Putamen (tissue), 1 donor: ENCODE data around the gene FCGR2B.
"Not testable (repeated sequence)": the region's sequence is repeated elsewhere in the genome, so short reads cannot be mapped to it uniquely, and the experiment has no call there.

Source experiments
- DNase-seq: peaks from one replicate; pipeline ENCODE4 v3.0.0-alpha.2; 2016; ENCODE audit warnings: low spot score

Gene FCGR2B

DNA sequence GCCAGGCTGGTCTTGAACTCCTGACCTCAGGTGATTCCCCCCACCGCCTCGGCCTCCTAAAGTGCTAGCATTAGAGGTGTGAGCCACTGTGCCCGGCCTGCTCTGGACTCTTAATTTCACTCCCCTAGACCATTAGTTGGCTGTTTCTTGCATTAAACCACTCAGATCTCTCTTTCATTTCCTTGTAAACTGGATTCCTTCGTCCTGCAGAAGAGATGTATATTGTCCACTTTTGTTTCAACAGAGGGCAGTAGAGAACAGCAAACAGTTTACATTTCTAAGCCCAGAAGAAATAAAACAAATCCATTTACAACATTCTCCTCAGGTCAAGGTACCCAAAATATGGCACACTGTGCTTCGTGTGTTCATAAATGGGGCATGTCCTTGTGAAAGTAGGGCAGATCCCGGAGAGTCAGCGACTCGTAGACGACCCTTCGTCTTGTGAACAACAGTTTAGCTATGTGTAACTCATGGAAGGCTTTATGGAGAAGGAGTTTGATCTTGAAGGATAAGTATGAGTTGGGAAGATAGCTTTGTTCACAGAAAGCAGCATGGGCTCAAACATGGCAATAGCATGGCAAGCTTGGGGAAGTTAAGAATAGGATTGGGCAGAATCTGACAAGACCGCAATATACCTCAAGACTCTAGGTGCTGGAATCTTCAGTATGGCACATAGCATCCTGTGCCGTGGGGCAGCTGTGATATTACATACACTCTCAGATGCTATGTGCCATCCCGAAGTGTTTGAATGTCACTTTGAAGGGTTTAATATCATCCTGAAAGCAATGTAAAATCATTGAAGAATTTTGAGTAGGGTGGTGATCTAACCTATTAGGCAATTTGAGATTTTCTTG lies 15.2 kb upstream of the FCGR2B start:
- not testable (repeated sequence) for DNase-seq

DNA sequence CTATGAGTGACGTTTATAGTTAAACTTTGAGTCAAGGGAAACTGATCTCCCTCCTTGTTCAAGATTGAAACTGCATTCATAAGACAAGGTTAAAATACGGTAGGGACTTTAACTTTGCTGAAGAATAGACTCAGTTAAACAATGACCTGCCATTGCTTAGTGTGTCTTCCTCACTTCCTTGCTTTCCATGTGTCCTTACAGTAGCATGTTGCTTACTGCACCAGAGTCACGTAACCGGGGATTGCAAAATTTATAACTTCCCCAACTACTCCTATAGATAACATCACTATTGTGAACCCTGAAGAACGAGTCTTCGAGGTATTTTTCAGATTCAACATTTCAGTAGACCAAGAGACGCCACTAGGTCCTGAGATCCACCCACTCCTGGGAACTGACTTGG lies 9.4 kb upstream of the FCGR2B start:
- not testable (repeated sequence) for DNase-seq

DNA sequence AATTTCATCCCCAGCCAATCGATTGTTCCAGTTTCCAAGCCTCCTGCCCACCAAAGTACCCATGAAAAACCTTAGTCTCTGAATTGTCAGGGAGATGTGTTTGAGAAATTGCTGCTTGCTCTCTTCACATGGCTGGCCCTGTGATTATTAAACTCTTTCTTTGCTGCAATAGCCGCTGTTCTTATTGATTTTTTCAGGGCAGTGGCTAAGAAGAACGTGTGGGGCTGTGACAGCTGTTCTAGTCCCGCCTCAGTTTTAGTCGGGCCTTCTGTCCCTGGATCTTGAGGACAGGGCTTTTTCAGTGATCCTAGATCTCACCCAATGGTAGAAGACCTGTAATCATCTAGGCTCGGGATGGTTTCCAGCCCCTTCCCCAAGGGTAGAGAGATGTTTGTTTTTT lies 9.0 kb upstream of the FCGR2B start:
- DNase-seq: not testable (repeated sequence)

DNA sequence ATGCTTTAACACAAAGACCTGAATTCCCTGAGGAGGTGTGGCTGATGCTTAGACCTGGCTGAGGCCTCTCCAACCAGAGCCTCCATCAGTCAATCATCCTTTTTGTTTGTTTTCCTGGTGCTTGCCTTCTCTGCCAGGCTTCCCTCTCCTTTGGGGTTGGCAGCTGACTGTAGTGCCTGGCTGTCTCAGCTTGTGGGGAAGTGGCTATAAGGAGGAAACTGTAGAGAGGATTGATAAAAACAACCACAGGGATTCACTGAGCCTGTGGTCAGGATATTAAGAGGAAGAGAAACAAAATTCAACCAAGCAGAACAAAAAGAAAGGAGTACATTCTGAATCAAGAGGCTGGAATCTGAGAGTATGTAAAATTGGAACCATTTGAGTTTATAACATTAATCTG lies 4.4 kb upstream of the FCGR2B start:
- DNase-seq: not testable (repeated sequence)

DNA sequence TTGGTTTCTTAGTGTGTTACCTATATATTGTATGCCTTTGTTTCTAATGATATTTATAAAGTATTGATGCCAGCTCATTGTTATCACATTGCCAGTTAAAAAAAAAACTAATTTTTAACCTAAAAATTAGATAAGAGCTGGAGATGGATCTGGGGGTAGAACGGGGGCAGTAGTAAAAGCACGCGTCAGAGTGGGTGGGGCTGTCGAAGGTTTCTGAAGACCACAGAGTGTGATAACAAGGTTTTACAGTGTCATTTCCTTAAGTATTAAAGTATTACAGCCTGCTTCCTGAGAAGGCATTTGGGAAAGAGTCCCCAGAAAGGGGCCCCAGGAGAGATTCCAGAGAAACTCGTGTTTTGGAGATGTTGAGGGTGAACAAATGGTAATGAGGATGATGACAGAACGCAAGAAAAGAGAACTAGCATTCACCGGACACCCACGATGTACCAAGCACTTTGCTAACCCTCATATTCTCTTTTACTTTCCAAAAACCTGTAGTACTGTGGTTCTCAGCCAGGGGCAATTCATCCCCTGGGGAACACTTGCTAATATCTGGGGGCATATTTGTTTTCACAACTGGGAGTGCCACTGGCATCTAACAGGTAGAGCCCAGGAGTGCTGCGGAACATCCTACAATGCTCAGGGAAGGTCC lies 1.2 kb upstream of the FCGR2B start:
- not testable (repeated sequence) for DNase-seq

DNA sequence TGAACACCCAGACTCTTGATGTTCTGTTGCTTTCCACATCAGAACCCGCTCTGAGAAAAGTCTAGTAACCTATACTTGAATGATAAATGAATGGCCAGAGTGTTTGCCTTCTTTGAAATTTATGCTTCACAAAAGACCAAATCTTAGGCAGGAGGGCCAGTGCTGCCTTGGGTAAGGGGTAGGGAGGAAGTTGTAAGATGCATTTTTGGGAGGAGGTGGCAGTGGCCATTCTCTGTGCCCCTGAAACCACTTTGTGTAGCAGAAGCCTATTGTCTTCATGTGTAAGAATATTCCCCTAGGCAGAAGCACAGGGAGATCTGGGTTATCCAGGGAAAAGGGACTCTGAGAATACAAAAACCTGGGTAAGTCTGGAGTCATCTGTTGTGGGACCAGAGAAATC lies 626 bp downstream of the FCGR2B start:
- not testable (repeated sequence) for DNase-seq

DNA sequence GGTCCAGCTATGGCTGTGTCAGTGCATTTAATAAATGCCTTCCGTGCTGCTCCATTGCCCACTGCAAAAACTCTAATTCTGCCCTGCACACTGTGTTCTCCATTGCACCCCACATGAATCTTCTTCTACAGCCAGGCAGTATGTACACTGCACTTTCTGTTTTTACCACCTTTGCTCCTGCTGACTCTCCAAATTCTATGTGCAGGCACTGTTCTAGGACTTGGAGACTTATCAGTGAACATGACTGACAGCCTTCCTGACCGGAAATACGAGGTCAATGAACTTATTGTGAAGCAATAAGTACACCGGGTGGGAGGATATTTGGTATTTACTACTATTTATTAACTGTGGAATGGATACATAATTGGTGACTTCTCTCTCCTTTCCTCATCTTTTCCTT lies 1.7 kb downstream of the FCGR2B start:
- not testable (repeated sequence) for DNase-seq

DNA sequence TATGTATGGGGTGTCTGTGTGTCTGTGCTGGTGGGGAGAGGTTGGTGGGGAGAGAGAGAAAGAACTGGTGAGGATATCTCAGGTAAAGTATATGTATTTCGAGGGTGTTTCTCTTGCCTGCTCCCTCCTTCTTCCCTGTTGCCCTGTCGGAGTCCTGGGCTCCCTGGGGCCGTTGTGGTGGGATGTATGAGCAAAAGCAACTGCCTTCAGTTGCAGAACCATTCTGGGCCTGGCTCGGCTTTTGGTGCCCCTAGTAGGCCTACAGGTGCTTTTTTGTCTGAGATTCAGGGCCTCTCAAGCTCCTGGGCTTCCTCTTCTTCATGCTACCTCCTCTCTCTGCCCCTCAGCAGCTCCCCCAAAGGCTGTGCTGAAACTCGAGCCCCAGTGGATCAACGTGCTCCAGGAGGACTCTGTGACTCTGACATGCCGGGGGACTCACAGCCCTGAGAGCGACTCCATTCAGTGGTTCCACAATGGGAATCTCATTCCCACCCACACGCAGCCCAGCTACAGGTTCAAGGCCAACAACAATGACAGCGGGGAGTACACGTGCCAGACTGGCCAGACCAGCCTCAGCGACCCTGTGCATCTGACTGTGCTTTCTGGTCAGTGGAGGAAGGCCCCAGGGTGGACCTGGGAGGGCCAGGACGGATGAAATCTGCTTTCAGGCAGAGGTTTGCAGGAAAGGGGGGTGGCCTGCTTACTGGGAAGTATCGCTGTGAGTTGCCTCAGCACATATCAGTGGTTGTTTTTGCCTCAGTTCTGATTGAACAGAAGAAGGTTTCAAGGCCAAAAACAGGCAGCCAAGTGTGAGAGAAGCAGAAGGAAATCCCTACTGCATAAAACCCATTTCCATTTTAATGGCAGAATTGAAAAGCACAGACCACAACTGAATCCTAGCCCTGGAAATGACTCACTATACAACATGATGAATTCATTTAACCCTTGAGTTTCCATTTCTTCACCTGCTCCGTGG lies 8.4 kb downstream of the FCGR2B start:
- DNase-seq: not testable (repeated sequence)

DNA sequence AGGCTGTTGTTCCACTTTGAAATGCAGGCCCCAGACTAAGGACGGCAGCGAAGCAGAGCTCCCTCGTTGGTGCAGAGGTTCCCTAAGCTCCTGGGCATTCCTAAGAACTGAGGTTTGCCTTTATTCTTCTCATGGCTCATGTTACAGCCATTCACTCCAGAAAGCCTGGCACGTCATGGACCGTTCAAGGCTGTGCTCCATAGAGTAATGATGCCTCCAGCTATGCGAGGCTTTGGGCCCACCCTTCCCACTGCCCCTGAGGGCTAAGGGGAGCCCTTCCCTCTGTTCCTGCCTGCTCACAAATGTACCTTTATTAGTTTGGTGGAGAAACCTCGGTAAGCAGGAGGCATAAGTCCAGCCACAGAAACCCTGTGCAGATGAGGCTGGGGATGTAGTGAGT lies 10.5 kb downstream of the FCGR2B start:
- not testable (repeated sequence) for DNase-seq

DNA sequence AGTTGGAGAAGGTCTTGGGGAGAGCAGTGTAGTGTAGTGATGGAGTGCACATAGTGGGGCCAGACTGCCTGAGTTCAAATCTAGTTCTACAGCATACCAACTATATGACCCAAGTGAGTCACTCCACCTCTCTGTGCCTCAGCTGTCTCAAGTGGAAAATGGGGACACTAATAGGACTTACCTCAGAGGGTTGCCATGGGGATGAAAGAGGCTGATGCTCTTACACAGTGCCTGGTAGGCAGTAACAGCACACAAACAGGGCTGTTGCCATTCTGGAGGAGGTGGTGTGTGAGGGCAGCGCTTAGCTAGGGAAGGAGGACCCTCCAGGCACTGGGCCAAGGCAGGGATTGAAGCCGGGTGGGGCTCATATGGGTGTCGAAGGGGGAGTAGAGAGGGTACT lies 11.5 kb downstream of the FCGR2B start:
- DNase-seq: not testable (repeated sequence)

DNA sequence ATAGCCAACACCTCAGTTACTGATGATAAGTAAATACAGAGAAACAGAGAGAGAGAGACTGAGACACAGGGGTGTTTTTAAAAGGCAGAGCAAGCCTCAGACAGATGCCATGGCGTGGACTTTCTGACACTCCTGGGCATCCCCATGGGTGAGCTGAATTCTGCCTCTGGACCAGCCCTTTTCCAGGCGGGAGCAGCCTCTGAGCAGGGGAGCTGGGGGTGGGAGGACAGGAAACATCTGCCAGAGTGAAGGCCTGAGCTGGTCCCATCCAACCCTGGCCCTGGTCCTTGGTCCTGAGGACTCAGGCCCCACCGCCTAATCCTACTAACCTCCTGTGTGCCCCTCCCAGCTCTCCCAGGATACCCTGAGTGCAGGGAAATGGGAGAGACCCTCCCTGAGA lies 12.0 kb downstream of the FCGR2B start:
- not testable (repeated sequence) for DNase-seq

DNA sequence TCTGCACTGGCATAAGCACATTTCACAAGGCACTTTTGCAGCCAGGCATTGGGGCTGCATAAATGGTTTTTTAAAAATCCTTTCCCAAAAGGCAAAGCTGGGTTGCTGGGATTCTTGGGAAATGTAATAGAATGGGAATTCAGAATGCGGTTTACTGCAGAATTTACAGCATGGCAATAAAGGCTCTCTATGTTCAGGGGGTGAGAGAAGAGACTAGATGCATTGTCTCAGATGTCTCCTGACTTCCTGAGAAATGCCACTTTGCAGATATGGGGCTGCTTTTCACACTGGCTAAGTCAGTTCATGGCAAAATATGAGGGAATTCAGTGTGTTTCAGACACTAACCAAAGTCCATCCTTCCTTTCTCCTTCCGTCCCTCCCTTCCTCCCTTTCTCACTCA lies 13.5 kb downstream of the FCGR2B start:
- peak; percentile 28 for DNase-seq

DNA sequence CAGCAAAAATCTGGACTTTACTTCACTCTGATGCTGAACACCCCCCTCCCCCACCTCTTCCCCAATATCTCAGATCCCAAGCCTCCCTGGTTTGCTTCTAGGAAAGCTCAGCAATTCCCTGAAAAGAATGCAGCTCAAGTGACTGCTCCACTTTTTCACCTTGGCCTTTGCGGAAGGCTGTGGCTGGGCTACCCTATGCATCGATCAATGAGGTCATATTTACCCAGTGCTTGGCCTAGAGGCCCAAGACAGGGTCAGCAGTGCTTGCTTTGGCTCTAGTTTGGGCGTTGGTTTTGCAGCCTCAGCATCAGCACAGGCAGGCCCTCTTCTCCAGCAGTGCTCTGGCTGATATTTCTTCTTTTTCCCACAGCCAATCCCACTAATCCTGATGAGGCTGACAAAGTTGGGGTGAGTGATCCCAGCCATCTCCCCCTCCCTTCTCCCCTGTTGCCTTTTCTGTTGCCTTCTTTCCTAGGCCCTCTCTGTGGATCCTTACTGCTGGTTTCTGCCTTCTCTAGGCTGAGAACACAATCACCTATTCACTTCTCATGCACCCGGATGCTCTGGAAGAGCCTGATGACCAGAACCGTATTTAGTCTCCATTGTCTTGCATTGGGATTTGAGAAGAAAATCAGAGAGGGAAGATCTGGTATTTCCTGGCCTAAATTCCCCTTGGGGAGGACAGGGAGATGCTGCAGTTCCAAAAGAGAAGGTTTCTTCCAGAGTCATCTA lies 14.2 kb downstream of the FCGR2B start:
- DNase-seq: no peak

DNA sequence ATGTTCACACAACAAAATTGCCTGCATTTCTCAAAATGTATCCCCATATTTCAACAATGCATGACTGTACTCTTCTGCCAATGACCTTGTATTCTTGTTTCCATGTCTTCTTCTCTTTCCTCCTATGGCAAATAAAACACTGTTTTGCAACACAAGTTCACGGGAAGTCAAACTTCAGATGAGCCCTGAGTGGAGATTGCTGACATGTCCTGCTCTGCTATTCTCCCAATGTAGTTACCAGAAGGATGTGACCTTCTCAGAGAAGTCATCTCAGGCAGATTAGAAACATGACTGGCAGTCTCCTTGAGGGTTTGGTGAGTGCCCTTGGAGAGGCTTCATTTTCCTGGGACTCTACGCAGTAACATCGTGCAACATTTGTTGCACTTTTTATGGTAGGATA lies 15.6 kb downstream of the FCGR2B start:
- DNase-seq: no peak

DNA sequence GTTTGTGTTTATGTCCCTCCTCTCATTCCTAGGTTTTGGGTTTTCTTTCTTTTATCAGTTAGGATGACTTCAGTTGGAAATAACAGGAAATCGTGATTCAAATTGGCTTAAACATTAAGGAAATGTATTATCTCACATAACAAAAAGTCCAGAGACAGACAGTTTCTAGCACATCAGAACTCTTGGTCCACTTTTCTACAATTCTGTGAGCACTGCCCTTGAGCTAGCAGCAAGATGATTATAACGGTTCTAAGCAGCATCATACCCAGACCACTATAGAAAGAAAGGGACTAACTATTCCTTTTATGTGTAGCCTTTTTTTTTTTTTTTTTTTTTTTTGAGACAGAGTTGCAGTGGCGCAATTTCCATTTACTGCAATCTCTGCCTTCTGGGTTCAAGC lies 18.9 kb downstream of the FCGR2B start:
- DNase-seq: no peak

DNA sequence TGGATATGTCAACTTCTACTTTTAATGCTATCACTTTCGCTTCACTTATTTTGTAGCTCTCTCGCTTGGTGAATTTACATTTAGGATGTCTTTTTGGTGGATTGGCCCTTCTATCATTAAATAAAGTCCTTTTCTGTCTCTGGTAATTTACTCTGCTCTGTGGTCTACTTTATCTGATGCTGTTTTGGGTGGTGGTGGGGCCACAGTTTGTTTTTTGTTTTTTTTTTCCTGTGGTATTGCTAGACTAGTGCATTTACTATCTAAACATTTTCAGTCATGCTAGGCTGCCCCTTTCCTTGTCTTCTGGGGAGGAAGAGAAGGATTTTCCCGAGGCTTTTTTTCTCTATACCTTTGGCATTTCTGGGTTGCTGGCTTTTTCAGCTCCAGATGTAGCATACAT lies 26.0 kb downstream of the FCGR2B start:
- no peak for DNase-seq

DNA sequence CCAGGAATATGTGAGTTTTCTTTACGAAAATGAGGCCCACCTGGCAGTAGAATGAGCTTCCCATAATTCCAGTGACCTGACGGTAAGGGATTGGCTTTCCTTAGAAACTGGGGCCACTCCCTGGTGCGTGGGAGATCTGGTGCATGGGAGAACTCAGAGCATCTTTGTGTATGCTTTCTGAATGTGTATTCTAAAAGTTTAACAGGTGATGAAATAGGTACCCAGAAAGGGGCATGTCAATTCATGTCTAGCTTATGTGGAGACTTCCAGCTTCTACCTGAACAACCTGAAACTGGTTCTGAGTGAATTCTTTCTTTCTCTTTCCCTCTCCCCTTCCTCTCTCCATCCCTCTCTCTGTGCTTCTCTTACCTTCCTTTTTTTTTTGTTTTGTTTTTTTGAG lies 28.9 kb downstream of the FCGR2B start:
- DNase-seq: no peak

DNA sequence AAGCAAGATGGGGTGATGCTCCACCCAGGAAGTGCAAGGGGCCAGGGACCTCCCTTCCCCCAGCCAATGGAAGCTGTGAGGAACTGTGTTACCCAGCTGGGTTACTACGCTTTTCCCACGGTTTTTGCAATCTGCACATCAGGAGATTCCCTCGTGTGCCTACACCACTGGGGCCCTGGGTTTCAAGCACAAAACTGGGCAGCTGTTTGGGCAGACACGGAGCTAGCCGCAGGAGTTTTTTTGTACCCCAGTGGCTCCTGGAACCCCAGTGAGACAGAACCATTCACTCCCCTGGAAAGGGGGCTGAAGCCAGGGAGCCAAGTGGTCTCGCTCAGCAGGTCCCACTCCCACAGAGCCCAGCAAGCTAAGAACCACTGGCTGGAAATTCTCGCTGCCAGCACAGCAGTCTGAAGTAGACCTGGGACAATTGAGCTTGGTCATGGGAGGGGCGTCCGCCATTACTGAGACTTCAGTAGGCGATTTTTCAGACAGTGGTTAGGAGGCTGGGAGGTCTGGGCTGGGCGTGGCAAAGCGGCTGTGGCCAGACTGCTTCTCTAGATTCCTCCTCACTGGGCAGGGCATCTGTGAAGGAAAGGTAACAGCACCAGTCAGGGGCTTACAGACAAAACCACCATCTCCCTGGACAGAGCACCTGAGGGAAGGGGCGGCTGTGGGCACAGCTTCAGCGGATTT lies 30.2 kb downstream of the FCGR2B start:
- DNase-seq: not testable (repeated sequence)

DNA sequence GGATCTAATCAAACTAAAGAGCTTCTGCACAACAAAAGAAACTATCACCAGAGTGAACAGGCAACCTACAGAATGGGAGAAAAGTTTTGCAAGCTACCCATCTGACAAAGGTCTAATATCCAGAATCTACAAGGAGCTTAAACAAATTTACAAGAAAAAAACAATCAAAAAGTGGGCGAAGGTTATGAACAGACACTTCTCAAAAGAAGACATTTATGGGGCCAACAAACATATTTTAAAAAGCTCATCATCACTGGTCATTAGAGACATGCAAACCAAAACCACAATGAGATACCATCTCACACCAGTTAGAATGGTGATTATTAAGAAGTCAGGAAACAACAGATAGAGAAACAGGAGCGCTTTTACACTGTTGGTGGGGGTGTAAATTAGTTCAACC lies 35.4 kb downstream of the FCGR2B start:
- DNase-seq: not testable (repeated sequence)

DNA sequence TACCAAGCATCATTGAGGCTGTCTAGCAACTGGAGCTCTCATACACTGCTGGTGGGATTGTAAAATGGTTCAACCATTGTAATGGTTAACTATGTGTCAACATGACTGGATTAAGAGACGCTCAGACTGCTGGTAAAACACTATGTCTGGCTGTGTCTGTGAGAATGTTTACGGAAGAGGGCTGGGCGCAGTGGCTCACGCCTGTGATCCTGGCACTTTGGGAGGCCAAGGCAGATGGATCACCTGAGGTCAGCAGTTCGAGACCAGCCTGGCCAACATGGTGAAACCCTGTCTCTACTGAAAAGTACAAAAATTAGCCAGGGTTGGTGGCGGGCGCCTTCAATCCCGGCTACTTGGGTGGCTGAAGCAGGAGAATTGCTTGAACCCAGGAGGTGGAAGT lies 39.3 kb downstream of the FCGR2B start:
- no peak for DNase-seq

DNA sequence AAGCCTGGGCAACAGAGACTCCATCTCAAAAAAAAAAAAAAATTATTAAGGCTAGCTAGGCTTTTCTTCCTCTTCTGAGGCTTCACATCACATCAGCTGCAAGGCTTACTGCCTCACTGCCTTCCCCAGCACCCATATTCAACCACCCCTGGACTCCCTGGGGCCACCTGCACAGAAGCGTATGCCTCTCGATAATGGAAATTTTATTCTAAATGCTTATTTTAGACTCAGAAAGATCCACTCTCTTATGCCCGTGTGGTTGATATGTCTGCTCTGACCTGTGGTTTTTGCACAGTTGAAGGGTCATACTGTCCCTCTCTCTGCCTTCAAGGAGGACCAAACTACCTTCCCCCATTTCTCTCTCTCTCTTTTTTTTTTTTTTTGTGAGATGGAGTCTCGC lies 42.6 kb downstream of the FCGR2B start:
- no peak for DNase-seq
